NAMALWA (cell line): ENCODE measurements around the gene P3H3.

Experiments
- DNase-seq: peaks from one replicate; pipeline ENCODE4 v3.0.0-alpha.2; 2015; ENCODE audit warnings: low spot score

The P3H3 gene

DNA sequence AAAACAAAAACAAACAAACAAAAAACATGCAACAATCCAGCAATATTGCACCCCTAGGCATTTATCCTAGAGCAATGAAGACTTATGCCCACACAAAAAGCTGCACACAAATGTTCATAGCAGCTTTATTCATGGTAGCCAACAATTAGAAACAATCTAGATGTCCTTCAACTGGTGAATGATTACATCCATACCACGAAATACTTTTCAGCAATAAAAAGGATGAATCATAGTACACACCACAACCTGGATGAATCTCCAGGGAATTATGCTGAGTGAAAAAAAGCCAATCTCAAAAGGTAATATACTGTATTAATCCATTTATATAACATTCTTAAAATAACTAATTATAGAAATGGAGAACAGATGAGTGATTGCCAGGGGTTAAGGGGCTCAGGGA, 21.0 kb upstream of the P3H3 start:
- DNase-seq = no peak

DNA sequence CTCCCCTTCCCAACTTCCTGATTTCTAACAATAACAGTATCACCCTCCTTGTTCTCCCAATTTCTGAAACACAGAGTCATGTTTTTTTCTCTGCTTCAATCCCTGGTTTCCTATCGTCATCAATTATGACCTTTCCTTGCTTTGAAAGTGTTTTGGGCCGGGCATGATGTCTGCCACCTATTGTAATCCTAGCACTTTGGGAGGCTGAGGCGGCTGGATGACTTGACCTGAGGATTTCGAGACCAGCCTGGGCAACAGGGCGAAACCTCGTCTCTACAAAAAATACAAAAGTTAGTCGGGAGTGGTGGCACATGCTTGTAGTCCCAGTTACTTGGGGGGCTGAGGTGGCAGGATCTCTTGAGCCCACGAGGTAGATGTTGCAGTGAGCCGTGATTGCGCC, 19.2 kb upstream of the P3H3 start:
- DNase-seq = no peak

DNA sequence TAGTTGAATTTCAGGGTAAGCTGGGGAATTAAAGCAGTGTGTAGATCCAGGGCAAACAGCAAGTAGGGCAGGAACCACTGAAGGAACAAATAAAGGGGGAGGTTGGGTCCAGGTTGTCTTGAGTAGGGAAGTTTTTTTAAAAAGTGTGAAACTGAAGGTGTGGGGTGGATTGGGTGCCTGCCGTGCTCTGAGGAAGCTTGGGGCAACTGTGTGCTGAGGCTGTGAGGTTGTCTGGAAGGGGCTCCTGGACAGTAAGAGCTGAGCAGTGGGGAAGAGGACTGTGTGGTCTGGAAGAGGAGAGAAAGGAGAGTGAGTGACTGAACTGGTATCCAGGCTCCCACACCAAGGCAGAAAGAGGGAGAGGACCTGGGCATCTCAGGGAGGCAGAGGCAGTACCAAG, 17.4 kb upstream of the P3H3 start:
- no peak for DNase-seq

DNA sequence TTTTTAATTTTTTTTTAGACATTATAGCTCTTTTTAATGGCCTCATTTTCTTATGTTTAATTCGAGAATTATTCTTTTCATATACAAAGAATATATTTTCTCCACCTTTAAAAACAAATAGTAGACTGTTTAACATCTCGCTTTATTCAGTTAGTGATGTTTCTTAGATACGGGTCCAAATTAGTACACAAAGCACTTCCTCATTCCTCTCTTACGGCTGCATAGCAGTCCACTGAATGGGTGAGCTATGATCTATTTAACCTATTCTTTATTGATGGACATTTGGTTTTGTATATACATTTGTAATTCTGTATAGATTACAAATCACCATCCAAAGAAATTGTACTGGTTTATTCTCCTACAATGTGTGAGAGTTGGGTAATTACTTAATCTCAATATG, 14.8 kb upstream of the P3H3 start:
- DNase-seq = no peak

DNA sequence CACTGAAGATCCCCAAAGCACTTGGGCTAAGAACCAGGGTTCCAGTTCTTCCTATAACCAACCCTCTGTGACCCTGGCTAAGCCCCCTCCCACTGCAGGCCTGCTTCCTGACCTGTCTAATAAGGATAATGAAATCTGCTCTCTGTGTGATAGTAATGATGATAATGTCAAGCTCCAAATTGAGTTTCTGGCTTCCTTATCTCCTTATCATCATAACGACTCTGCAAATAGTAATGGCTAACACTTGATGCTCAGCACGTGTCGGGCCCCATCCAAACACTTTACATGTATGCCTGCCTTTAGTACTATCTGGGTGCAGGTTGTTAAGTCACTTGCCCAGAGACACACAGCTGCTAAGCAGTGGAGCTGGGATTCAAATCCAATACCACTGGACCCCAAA, 11.6 kb upstream of the P3H3 start:
- no peak for DNase-seq

DNA sequence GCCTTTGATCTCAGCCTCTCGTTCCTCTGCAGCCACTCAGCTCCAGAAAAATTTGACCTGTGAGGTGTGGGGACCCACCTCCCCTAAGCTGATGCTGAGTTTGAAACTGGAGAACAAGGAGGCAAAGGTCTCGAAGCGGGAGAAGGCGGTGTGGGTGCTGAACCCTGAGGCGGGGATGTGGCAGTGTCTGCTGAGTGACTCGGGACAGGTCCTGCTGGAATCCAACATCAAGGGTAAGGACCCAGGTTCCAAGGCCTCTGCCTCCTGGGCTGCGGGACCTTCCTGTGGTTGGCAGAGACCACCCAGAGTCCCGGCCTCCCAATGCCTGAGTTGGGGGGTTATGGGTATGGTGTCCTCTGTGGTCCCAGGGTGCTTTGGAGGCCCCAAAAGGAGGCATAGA, 11.1 kb upstream of the P3H3 start:
- no peak for DNase-seq

DNA sequence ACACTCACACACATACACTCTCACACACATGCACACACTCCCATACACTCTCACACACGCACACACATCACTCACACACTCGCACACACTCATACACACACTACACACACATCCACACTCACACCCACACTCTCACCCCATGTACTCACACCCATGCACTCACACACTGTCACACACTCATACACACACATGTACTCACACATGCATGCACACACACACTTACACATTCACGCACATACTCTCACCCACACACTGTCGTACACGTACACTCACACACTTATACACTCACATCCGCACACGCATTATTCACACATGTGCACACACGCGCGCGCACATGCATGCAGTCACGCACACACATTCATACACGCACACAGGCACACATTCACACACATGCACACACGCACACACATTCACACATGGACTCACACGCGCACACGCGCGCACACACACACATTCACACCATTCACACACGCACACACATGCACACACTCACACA, 10.5 kb upstream of the P3H3 start:
- no peak for DNase-seq

DNA sequence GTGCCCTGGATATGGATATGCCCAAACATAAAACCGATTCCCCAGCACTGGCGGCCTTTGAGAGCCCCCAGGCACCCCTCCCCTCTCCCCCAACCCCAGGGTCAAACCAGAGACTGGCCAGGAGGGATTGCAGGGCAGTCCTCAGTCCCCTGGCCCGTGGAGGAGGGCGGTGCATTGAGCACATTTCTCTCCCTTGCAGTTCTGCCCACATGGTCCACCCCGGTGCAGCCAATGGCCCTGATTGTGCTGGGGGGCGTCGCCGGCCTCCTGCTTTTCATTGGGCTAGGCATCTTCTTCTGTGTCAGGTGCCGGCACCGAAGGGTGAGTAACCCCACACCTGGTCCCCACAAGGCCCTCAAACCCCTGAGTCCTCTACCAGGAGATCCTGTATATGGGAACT, 10.0 kb upstream of the P3H3 start:
- DNase-seq = no peak

DNA sequence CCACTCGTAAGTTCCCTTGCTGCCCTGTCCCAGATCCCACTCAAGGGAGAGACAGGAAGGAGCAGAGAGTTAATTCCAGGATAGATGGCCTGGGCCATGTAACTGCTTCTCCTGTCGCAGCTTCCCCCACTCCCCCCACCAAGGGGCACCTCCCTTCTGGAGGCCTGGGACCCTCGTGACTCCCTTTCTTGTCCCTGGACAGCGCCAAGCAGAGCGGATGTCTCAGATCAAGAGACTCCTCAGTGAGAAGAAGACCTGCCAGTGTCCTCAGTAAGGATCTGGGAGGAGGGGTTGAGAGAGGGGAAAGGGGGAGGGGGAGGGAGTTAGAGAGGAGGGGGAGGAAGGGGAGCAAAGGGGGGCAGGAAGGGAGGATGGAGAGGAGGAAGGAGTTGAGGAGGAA, 9.6 kb upstream of the P3H3 start:
- no peak for DNase-seq

DNA sequence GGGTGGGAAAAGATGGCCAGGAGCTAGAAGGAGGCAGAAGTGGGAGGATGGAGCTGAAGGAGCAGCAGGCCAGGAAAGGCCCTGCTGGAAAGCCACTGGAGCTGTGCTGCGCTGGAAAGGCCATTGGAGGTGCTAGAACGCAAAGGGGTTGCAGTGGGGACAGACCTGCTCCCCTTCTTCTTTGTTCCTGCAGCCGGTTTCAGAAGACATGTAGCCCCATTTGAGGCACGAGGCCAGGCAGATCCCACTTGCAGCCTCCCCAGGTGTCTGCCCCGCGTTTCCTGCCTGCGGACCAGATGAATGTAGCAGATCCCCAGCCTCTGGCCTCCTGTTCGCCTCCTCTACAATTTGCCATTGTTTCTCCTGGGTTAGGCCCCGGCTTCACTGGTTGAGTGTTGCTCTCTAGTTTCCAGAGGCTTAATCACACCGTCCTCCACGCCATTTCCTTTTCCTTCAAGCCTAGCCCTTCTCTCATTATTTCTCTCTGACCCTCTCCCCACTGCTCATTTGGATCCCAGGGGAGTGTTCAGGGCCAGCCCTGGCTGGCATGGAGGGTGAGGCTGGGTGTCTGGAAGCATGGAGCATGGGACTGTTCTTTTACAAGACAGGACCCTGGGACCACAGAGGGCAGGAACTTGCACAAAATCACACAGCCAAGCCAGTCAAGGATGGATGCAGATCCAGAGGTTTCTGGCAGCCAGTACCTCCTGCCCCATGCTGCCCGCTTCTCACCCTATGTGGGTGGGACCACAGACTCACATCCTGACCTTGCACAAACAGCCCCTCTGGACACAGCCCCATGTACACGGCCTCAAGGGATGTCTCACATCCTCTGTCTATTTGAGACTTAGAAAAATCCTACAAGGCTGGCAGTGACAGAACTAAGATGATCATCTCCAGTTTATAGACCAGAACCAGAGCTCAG, 8.8 kb upstream of the P3H3 start:
- DNase-seq = no peak

DNA sequence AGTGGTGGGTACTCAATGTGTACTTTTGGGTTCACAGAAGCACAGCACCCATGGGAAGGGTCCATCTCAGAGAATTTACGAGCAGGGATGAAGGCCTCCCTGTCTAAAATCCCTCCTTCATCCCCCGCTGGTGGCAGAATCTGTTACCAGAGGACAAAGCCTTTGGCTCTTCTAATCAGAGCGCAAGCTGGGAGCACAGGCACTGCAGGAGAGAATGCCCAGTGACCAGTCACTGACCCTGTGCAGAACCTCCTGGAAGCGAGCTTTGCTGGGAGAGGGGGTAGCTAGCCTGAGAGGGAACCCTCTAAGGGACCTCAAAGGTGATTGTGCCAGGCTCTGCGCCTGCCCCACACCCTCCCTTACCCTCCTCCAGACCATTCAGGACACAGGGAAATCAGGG, 8.0 kb upstream of the P3H3 start:
- DNase-seq = no peak

DNA sequence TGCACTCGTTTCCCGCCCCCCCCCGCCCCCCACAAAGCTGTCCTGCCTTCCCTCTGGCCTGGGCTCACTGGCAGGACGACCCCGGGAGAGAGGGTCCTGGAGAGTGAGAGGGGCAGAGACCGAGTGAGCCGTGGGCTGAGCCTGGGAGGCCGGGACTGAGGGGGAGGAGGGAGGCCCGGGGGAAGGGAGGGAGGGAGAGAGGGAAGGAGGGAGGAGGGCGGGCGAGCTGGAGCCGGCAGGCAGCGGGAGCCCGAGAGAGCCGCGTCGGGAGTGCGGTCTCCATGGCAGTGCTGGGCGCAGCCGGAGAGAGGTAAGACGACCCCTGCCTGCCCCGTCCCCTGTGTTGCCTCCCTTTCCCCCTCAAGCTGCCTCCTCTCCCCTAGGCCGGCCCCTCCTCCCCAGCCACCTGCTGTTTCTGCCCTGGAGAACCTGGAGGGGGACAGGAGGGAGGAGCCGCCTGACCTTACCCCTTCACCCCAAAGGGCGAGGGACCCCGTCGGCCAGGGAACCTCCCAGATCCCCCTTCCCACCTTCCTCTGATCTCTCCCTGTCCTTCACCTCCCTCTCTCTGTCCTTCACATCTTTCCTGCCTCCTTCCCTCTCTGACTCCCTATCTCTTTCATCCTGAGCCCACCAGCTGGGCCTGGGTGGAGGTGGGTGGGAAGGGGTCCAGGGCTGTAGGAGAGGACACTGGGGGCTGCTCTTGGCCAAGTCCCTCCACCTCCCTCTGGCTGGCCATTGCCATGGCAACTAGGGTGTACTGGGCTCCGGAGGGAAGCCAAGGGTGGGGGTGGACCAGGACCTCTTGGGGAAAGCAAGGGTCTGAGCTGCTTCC, 6.4 kb upstream of the P3H3 start, which contains the start of gene GPR162:
Gene GPR162, plus strand, starts transcription at position 231 of the 835 bp plus-strand sequence. CDS start 2,078 bp downstream, outside the sequence.
- DNase-seq = no peak

DNA sequence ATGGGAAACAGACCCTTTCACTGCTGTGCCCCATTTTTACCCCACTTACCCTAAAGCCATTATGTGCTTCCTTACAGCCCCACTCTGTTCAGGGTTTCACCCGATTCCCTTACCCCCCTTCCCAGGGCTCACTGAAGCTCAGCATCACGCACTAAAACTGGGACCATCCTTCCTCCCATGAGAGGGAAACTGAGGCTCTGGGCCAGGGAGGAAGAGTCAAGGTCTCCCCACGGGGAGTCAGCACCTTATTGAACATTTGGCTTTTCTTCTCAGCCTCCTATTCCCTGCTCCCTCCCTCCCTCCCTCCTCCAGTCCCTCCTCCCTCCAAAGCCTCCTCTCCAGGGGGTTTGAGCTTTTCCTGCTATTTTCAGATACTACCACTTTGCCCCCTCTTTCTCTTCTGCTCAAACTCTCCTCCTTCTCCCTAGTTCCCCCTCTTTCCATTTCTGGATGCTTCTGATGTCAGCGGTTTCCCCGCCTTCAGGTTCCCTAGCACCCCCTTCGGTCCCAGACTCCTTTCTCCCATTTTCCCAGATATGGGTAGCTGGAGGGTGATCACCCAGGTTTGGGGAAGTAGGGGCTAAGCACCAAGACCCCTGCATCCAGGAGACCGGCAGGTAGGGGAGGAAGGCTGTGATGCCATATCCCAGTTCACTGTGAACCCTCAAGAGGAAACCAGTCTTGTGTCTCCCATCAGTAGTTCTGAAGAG, 5.6 kb upstream of the P3H3 start:
- no peak for DNase-seq

DNA sequence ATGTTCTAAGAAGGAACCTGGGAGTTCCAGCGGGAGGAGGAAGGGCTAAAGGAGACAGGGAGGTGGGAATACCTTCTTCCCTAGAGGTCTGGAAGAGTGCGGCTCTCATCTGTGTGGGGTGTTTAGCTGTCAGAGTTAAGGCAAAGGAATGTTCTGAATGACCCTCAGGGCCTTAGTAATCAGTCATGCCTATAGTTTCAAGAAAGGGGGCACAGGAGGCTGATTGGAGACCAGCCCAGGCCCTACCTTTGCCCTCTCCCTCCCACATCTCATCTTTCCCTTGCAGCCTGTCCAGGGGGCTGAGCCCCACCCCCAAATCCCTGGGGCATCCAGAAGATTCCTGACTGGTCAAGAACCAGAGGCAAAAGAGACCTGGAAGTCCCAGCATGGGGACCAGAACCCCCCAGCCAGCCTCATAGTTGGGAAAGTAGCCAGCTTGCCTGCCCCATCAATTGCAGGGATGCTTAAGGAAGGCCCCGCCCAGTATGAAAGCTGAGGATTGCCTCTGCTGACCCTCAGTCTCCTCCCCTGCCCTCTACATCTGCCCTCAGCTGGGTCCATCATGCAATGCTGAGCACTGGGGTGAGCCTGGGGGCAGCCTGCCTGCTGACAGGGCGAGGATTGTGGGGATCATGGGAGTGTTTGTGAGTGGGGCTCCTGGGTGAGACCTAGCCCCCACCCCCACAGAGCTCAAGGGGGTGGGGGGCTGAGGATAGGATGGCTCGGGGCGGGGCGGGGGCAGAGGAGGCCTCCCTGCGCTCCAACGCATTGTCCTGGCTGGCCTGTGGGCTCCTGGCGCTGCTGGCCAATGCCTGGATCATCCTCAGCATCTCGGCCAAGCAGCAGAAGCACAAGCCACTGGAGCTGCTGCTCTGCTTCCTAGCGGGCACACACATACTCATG, 4.8 kb upstream of the P3H3 start:
- DNase-seq = no peak

DNA sequence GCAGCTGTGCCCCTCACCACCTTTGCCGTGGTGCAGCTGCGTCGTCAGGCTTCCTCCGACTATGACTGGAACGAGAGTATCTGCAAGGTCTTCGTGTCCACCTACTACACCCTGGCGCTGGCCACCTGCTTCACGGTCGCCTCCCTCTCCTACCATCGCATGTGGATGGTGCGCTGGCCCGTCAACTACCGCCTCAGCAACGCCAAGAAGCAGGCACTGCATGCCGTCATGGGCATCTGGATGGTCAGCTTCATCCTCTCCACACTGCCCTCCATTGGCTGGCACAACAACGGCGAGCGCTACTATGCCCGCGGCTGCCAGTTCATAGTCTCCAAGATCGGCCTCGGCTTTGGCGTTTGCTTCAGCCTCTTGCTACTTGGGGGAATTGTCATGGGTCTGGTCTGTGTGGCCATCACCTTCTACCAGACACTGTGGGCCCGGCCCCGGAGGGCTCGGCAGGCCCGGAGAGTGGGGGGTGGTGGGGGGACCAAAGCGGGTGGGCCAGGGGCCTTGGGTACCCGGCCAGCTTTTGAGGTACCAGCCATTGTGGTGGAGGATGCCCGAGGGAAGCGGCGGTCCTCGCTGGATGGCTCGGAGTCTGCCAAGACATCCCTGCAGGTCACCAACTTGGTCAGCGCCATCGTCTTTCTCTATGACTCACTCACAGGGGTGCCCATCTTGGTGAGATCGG, 4.0 kb upstream of the P3H3 start:
- no peak for DNase-seq

DNA sequence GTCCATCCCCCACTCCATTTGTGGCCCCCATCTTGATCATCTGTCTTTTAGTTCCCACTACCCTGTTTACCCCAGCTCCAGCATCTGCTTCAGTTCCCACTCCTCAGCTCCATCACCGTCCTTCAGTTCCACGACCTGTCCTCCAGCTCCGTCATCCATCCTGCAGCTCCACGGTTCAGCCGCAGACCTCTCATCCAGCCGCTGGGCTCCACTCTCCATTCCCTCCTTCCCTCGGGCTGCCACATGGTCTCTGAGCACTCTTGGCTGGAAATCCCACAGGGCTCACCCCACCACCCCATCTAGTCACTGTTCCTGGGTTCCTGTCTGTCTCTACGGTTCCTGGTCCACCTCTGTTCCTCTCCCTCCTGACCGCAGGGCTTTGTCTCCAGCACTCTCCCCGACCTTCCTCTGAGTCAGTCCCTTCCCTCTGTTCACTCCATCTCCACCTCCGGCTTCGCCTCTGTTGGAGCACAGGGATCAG, 3.3 kb upstream of the P3H3 start:
- DNase-seq = no peak

DNA sequence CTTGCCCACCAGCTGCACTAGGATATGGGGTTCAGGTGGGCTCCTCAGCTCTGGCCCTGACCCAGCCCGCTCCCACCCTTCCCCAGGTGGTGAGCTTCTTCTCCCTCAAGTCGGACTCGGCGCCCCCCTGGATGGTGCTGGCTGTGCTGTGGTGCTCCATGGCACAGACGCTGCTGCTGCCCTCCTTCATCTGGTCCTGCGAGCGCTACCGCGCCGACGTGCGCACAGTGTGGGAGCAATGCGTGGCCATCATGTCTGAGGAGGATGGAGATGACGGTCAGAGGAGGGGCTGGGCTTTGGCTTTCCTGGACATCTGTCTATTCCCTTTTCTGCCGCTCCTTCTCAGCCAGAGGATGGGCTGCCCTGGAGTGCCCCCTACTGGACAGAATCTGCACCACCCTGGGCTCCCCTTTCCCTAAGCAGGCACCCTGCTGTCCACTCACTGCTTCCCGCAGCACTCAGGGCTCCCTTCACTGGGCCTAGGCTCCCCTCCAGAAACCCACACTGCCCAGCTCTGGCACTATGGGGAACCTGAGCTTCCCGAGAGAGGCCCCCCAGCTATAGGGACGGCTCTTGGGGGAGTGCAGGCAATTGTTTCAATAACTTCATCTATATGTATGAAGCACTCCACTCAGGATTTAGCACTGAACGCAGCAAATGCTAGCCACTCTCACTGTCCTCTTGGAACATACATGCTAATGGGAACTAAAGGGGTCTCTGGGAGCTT, 2.6 kb upstream of the P3H3 start:
- DNase-seq = peak; percentile 77

DNA sequence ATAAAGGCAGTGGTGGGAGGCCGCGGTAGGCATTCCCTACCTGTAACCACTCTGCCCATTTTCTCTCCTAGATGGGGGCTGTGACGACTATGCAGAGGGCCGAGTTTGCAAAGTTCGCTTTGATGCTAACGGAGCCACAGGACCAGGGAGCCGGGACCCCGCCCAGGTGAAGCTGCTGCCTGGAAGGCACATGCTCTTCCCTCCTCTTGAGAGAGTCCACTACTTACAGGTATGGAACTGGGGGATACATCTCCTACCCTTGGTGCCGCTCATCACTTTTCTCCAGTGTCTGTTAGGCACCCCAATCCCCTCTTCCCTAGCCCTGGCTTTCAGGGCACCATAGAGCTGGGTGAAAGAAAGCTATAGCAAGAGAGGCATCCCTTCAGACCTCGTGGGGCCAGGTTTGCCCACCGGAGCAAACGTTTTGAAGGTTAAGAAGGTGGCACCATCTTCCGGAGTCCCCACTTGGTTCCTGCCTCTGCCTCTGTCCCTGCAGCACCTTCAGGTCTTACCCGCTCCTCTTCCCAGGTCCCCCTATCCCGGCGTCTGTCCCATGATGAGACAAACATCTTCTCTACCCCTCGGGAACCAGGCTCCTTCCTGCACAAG, 2.0 kb upstream of the P3H3 start:
- no peak for DNase-seq

DNA sequence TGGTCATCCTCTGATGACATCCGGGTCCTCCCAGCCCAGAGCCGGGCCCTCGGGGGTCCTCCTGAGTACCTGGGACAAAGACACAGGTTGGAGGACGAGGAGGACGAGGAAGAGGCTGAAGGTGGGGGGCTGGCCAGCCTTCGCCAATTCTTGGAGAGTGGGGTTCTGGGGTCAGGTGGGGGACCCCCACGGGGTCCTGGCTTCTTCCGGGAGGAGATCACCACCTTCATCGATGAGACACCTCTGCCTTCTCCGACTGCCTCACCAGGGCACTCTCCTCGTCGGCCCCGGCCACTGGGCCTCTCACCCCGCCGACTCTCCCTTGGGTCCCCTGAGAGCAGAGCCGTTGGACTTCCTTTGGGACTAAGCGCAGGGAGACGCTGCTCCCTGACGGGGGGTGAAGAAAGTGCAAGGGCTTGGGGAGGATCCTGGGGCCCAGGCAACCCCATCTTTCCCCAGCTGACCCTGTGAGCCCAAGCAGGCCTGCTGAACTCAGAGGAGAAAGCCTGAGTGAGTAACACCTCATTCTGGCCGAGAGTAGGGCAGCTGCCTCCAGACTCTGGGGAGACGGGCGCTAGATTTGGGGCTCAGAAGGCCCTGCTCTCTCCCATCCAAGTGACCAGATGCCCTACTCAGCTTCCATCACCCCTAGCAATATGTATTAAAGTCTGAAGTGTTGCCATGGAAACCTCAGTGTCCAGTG, 1.3 kb upstream of the P3H3 start:
- no peak for DNase-seq
